ENCODE measurements around the gene AKIRIN2. TPM values are rescaled to one million over a fixed set of nuclear protein-coding genes. Genes with fewer than 3 reads are reported as not detected.

The AKIRIN2 gene
- total and polyA plus RNA-seq, 10 of the 15 experiments (the other 5 are each of a cell fraction or from before 2014, with no cell fraction given) = 12.7 to 82.2 (median 42.6) TPM

DNA sequence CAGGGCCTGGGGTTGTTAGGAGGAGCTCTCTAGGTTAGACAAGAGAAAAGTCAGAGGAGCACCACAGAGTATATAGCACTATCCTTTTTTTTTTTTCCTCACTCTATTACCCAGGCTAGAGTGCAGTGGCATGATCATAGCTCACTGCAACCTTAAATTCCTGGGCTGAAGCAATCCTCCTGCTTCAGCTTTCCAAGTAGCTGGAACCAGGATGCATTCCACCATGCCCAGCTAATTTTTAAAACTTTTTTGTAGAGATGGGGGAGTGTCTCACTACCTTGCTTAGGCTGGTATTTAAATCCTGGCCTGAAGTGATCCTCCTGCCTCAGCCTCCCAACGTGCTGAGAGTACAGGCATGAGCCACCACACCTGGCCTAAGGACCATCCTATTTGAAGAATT is 19.3 kb upstream of the AKIRIN2 start:
- H3K4me2 ChIP-seq (ENCODE audit: control insufficient read depth, insufficient read depth) = no peak overlapping the region
- no peak overlapping the region for H2AFZ ChIP-seq (ENCODE audit: control insufficient read depth, low read depth, low read length)
- ChIA-PET POLR2A (interaction anchor here (1.0 kb wide), 2 partner anchors 18 to 19 kb away, joined by 4 to 5 read pairs; partner anchors contain the start of gene AKIRIN2), CTCF (interaction anchor here (1.3 kb wide), 1 partner anchor 23 kb away, joined by 5 read pairs; no protein-coding TSS in a partner anchor), RAD21 (ENCODE audit: unreplicated experiment) (interaction anchor here (0.9 kb wide), 1 partner anchor 17 kb away, joined by 3 read pairs; no protein-coding TSS in a partner anchor), SMC1A (ENCODE audit: uncharacterized antibody, unreplicated experiment) (interaction anchor here (0.7 to 4.1 kb wide), 3 partner anchors 8 to 36 kb away, joined by 3 to 33 read pairs (median 6); no protein-coding TSS in a partner anchor)
- no peak overlapping the region for H3K27ac ChIP-seq (ENCODE audit: control insufficient read depth, insufficient read depth)
- in situ Hi-C loops (cut with MboI) (no loop called here), intact Hi-C loops (cut with micrococcal nuclease; ENCODE audit: unreplicated experiment) (no loop called here)
- H3K4me1 ChIP-seq (ENCODE audit: control insufficient read depth, insufficient read depth, low read length) = peaks cover 37% of the 10 kb centered on the region
- TF ChIP-seq NFYB (IDR thresholded peaks at IDR 0.05; ENCODE audit: insufficient read depth, low read depth, low read length) (no peak), MTA3 (IDR thresholded peaks at IDR 0.05; ENCODE audit: borderline replicate concordance, low read length) (no peak), YBX1 (IDR thresholded peaks at IDR 0.05) (no peak), TCF12 (IDR thresholded peaks at IDR 0.05; ENCODE audit: low read depth, low read length) (no peak), BRCA1 (IDR thresholded peaks at IDR 0.05; ENCODE audit: low read depth, low read length) (no peak), ZNF384 (IDR thresholded peaks at IDR 0.05; ENCODE audit: borderline replicate concordance, low read depth, low read length) (no peak), PML (IDR thresholded peaks at IDR 0.05; ENCODE audit: low read length) (no peak), NFIC (IDR thresholded peaks at IDR 0.05; ENCODE audit: low read depth, low read length) (no peak), SP1 (IDR thresholded peaks at IDR 0.05; ENCODE audit: low read depth, low read length) (no peak), SRF (IDR thresholded peaks at IDR 0.05; ENCODE audit: low read depth in 2 of 2, low read length in 2 of 2) (no peak), ZNF274 (IDR thresholded peaks at IDR 0.05; ENCODE audit: insufficient read depth, insufficient read length) (no peak), ESRRA (IDR thresholded peaks at IDR 0.05; ENCODE audit: low read length) (no peak), SREBF2 (IDR thresholded peaks at IDR 0.05; ENCODE audit: low read length) (no peak)
- TF ChIP-seq, protein P1, sequence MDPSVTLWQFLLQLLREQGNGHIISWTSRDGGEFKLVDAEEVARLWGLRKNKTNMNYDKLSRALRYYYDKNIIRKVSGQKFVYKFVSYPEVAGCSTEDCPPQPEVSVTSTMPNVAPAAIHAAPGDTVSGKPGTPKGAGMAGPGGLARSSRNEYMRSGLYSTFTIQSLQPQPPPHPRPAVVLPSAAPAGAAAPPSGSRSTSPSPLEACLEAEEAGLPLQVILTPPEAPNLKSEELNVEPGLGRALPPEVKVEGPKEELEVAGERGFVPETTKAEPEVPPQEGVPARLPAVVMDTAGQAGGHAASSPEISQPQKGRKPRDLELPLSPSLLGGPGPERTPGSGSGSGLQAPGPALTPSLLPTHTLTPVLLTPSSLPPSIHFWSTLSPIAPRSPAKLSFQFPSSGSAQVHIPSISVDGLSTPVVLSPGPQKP (IDR thresholded peaks at IDR 0.05; ENCODE audit: low read depth, low read length) = no peak
- TF ChIP-seq, protein P2, sequence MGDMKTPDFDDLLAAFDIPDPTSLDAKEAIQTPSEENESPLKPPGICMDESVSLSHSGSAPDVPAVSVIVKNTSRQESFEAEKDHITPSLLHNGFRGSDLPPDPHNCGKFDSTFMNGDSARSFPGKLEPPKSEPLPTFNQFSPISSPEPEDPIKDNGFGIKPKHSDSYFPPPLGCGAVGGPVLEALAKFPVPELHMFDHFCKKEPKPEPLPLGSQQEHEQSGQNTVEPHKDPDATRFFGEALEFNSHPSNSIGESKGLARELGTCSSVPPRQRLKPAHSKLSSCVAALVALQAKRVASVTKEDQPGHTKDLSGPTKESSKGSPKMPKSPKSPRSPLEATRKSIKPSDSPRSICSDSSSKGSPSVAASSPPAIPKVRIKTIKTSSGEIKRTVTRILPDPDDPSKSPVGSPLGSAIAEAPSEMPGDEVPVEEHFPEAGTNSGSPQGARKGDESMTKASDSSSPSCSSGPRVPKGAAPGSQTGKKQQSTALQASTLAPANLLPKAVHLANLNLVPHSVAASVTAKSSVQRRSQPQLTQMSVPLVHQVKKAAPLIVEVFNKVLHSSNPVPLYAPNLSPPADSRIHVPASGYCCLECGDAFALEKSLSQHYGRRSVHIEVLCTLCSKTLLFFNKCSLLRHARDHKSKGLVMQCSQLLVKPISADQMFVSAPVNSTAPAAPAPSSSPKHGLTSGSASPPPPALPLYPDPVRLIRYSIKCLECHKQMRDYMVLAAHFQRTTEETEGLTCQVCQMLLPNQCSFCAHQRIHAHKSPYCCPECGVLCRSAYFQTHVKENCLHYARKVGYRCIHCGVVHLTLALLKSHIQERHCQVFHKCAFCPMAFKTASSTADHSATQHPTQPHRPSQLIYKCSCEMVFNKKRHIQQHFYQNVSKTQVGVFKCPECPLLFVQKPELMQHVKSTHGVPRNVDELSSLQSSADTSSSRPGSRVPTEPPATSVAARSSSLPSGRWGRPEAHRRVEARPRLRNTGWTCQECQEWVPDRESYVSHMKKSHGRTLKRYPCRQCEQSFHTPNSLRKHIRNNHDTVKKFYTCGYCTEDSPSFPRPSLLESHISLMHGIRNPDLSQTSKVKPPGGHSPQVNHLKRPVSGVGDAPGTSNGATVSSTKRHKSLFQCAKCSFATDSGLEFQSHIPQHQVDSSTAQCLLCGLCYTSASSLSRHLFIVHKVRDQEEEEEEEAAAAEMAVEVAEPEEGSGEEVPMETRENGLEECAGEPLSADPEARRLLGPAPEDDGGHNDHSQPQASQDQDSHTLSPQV (IDR thresholded peaks at IDR 0.05) = no peak
- BruUV-seq (replicated peaks) = no TSS peak
- no peaks in the 10 kb centered on the region for H3K27me3 ChIP-seq (replicated peaks in 1 of 2; ENCODE audit: control insufficient read depth in 2 of 2, insufficient read depth in 2 of 2, low read length in 1 of 2)
- H4K20me1 ChIP-seq (ENCODE audit: control insufficient read depth, insufficient read depth) = no peaks in the 10 kb centered on the region
- 100% methylated on average over 1 of the region's 1 CpG for WGBS (ENCODE audit: insufficient coverage, insufficient replicate concordance, low lambda C conversion rate, missing lambda C conversion rate)
- no peak for ATAC-seq
- no peaks in the 10 kb centered on the region for H3K36me3 ChIP-seq (ENCODE audit: control insufficient read depth in 2 of 2, insufficient read depth in 2 of 2, low read length in 1 of 2)
- H3K4me3 ChIP-seq = no peak overlapping the region
- no peak for FAIRE-seq
- no peak for DNase-seq (ENCODE audit: low read depth, low spot score)
- no peak overlapping the region for H3K9ac ChIP-seq (ENCODE audit: control insufficient read depth, insufficient read depth, low read length)
- no peaks in the 10 kb centered on the region for H3K9me3 ChIP-seq (replicated peaks; ENCODE audit: control insufficient read depth, insufficient read depth, low read length)
- no peaks in the 10 kb centered on the region for H3K79me2 ChIP-seq (ENCODE audit: control insufficient read depth, insufficient read depth, low read length)

Data from GM12878 (cell line).